ENCODE measurements around the gene UGGT2. TPM values are rescaled to one million over a fixed set of nuclear protein-coding genes. Genes with fewer than 3 reads are reported as not detected.

UGGT2 gene, protein sequence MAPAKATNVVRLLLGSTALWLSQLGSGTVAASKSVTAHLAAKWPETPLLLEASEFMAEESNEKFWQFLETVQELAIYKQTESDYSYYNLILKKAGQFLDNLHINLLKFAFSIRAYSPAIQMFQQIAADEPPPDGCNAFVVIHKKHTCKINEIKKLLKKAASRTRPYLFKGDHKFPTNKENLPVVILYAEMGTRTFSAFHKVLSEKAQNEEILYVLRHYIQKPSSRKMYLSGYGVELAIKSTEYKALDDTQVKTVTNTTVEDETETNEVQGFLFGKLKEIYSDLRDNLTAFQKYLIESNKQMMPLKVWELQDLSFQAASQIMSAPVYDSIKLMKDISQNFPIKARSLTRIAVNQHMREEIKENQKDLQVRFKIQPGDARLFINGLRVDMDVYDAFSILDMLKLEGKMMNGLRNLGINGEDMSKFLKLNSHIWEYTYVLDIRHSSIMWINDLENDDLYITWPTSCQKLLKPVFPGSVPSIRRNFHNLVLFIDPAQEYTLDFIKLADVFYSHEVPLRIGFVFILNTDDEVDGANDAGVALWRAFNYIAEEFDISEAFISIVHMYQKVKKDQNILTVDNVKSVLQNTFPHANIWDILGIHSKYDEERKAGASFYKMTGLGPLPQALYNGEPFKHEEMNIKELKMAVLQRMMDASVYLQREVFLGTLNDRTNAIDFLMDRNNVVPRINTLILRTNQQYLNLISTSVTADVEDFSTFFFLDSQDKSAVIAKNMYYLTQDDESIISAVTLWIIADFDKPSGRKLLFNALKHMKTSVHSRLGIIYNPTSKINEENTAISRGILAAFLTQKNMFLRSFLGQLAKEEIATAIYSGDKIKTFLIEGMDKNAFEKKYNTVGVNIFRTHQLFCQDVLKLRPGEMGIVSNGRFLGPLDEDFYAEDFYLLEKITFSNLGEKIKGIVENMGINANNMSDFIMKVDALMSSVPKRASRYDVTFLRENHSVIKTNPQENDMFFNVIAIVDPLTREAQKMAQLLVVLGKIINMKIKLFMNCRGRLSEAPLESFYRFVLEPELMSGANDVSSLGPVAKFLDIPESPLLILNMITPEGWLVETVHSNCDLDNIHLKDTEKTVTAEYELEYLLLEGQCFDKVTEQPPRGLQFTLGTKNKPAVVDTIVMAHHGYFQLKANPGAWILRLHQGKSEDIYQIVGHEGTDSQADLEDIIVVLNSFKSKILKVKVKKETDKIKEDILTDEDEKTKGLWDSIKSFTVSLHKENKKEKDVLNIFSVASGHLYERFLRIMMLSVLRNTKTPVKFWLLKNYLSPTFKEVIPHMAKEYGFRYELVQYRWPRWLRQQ (N-terminal part only)
- total RNA-seq (2016; rRNA removed; fragmentation: Illumina TruSeq; extraction: Trizol) = 14.9 and 27.1 TPM in 2 replicates
- total RNA-seq (2016; cell fraction: cytosol; rRNA removed; fragmentation: Illumina TruSeq; extraction: Trizol; ENCODE audit: low read depth) = 40.7 and 48.1 TPM in 2 replicates
- total RNA-seq (2016; cell fraction: insoluble cytoplasmic fraction; rRNA removed; fragmentation: Illumina TruSeq; extraction: Trizol) = 14.2 and 31.4 TPM in 2 replicates
- total RNA-seq (2016; cell fraction: membrane; rRNA removed; fragmentation: Illumina TruSeq; extraction: Trizol) = 9.9 and 12.8 TPM in 2 replicates
- total RNA-seq (2016; cell fraction: nucleus; rRNA removed; fragmentation: Illumina TruSeq; extraction: Trizol) = 91.9 and 94.0 TPM in 2 replicates
- polyA plus RNA-seq (2011; rRNA removed) = 13.2 and 13.7 TPM in 2 replicates
- polyA plus RNA-seq (2011; cell fraction: cytosol; rRNA removed) = 4.4 and 6.6 TPM in 2 replicates
- 11.2 and 15.0 TPM in 2 replicates for polyA plus RNA-seq (2011; cell fraction: nucleus; rRNA removed)
- polyA plus RNA-seq (2012) = 16.8 and 17.7 TPM in 2 replicates
- 0.51 and 0.80 TPM in 2 replicates for polyA plus RNA-seq (2016; cell fraction: cytosol; fragmentation: Illumina TruSeq; extraction: Trizol; ENCODE audit: low read depth)
- polyA plus RNA-seq (2016; cell fraction: insoluble cytoplasmic fraction; fragmentation: Illumina TruSeq; extraction: Trizol; ENCODE audit: low read depth) = 5.1 and 6.2 TPM in 2 replicates
- polyA plus RNA-seq (2016; cell fraction: membrane; fragmentation: Illumina TruSeq; extraction: Trizol; ENCODE audit: low read depth) = 0.60 and 1.2 TPM in 2 replicates
- 32.7 and 36.1 TPM in 2 replicates for polyA plus RNA-seq (2016; cell fraction: nucleus; fragmentation: Illumina TruSeq; extraction: Trizol; ENCODE audit: insufficient read depth, low read depth)
- polyA minus RNA-seq (2011; rRNA and poly(A)+ RNA removed; ENCODE audit: low replicate concordance) = 15.9 and 44.6 TPM in 2 replicates
- 17.1 and 18.8 TPM in 2 replicates for polyA minus RNA-seq (2011; cell fraction: cytosol; rRNA and poly(A)+ RNA removed)
- 125 and 132 TPM in 2 replicates for polyA minus RNA-seq (2011; cell fraction: nucleus; rRNA and poly(A)+ RNA removed)
- Bru-seq, nascent RNA = percentile 79 among the genes with signal in this experiment
- percentile 68 among the genes with signal in this experiment for BruChase-seq, experiment 1, labeled RNA remaining after a 6-hour chase
- BruChase-seq, experiment 2, labeled RNA remaining after a 2-hour chase = percentile 82 among the genes with signal in this experiment
- long read RNA-seq, experiment 1, full-length matches to known transcripts = 5 of 16 reads
- long read RNA-seq, experiment 1, partial matches to known transcripts = 7 of 16 reads
- long read RNA-seq, experiment 1, other reads (novel, unspliced or antisense) = 4 of 16 reads
- long read RNA-seq, experiment 2, full-length matches to known transcripts = 2 of 26 reads
- long read RNA-seq, experiment 2, partial matches to known transcripts = 11 of 26 reads
- long read RNA-seq, experiment 2, other reads (novel, unspliced or antisense) = 13 of 26 reads

DNA sequence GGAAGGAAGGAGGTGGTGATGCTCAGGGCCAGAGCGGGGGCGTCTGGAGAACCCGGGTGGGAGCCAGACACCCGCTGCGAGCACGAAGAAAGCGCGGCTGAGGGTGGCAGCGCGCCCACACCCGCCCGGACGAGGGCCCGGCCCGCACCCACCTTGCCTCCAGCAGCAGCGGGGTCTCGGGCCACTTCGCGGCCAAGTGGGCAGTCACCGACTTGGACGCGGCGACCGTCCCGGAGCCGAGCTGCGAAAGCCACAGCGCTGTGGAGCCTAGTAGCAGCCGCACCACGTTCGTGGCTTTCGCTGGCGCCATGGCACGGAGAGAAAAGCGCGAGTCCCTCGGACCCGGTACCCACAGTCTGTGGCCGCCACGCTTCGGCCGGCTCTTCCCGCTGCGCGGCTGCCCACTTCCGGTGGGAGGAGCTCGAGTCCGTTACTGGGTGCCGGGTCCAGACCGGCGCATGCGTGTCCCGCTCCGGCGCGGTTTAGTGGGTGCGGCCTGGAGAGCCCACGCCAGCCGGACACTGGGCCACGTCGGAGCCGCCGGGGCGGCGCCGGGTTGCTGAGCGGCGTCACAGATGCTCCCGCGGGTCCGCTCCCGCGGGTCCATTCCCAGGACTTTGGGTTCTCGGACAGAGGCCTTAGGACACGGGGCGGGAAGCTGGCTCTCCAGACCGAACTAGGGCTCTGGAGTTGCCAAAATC lies at the start of gene UGGT2:
UGGT2 (minus strand) TSS at position 399 of the 701 bp plus-strand sequence; CDS start at position 310, 89 bp downstream.
- BruUV-seq (replicated peaks) = no TSS peak
- no peaks in the 10 kb centered on the region for H3K9me3 ChIP-seq (ENCODE audit: low read length)
- no peaks in the 10 kb centered on the region for H3K36me3 ChIP-seq (replicated peaks in 1 of 2; ENCODE audit: control insufficient read depth in 1 of 2, insufficient read depth in 2 of 2, low read length in 2 of 2)
- no peaks in the 10 kb centered on the region for H4K20me1 ChIP-seq (ENCODE audit: insufficient read depth, low read length)
- in situ Hi-C loops (cut with HindIII; ENCODE audit: extremely low pct_ligation_motif_present, low pct_unique_long_range_greater_than_20kb) = no loop called here
- peak within 1 kb of the TSS; percentile 84 for H3K4me2 ChIP-seq (ENCODE audit: low read depth, low read length)
- peak within 1 kb of the TSS; percentile 91 to 100 (median 97) for H3K4me3 ChIP-seq (replicated peaks in 1 of 3; ENCODE audit: insufficient read depth in 1 of 3, low read depth in 2 of 3, low read length in 3 of 3)
- H3K9ac ChIP-seq (ENCODE audit: insufficient read depth, low read depth, low read length) = peak within 1 kb of the TSS; percentile 94
- WGBS (ENCODE audit: low lambda C conversion rate) = 5% methylated on average over 3 of the region's 77 CpGs
- DNase-seq (ENCODE audit: low spot score) = peak; percentile 85
- H3K4me1 ChIP-seq (ENCODE audit: insufficient read depth, low read length) = peaks cover 8% of the 10 kb centered on the region
- CTCF ChIA-PET (ENCODE audit: low intra/inter-chr PET ratio, low total read pairs) = no interaction called here
- H3K27ac ChIP-seq (ENCODE audit: extremely low read length, insufficient read depth, low read length) = peak within 1 kb of the TSS; percentile 68
- intact Hi-C loops (cut with micrococcal nuclease; ENCODE audit: unreplicated experiment) = no loop called here
- POLR2A ChIA-PET = interaction anchor here (0.6 to 1.7 kb wide), 10 partner anchors 8 to 1380 kb away, joined by 3 to 11 read pairs (median 4); partner anchors contain the start of gene RAP2A
- no peak within 1 kb of the TSS for H2AFZ ChIP-seq (ENCODE audit: low read length)
- peaks cover 18% of the 10 kb centered on the region for H3K79me2 ChIP-seq (ENCODE audit: insufficient read depth, low read length)
- no peaks in the 10 kb centered on the region; a peak in 1 of 5 replicates for H3K27me3 ChIP-seq (ENCODE audit: control insufficient read depth in 1 of 2, insufficient read depth in 2 of 2, low read length in 2 of 2)
- peak; percentile 99 for ATAC-seq
- no peak for FAIRE-seq
- no peak for TF ChIP-seq ZNF326 (CRISPR knock-in tag; IDR thresholded peaks at IDR 0.05; ENCODE audit: borderline replicate concordance)
- TF ChIP-seq ISX (CRISPR knock-in tag; conservative IDR thresholded peaks at IDR 0.05) = no peak
- TF ChIP-seq KDM2A (CRISPR knock-in tag; IDR thresholded peaks at IDR 0.05; ENCODE audit: borderline replicate concordance, low read depth) = peak; percentile 90
- 0 out of 2 replicates have a peak, but pooled peaks have one; percentile 32 for TF ChIP-seq ZNF230 (CRISPR knock-in tag; IDR thresholded peaks at IDR 0.05)
- 0 out of 2 replicates have a peak, but pooled peaks have one; percentile 15 for TF ChIP-seq CEBPG (CRISPR knock-in tag; IDR thresholded peaks at IDR 0.05)
- peak; percentile 81; the same call in 1 of the 2 replicates for TF ChIP-seq KLF15 (CRISPR knock-in tag; IDR thresholded peaks at IDR 0.05; ENCODE audit: borderline replicate concordance)
- no peak for TF ChIP-seq ZNF468 (CRISPR knock-in tag; IDR thresholded peaks at IDR 0.05)
- TF ChIP-seq SKI (IDR thresholded peaks at IDR 0.05; ENCODE audit: partially characterized antibody) = peak; percentile 45
- 0 out of 2 replicates have a peak, but pooled peaks have one; percentile 26 for TF ChIP-seq ZNF256 (CRISPR knock-in tag; conservative IDR thresholded peaks at IDR 0.05)
- TF ChIP-seq PHF20 (CRISPR knock-in tag; IDR thresholded peaks at IDR 0.05) = peak; percentile 85
- TF ChIP-seq THAP11 (CRISPR knock-in tag; IDR thresholded peaks at IDR 0.05) = peak; percentile 78
- peak; percentile 77 for TF ChIP-seq MED13 (CRISPR knock-in tag; IDR thresholded peaks at IDR 0.05)
- TF ChIP-seq ZNF331 (CRISPR knock-in tag; IDR thresholded peaks at IDR 0.05) = peak; percentile 52
